Neutrophil (primary cell): Measurements from ENCODE around the gene EXOC2.

Source experiments
- H3K27ac ChIP-seq: fragments of 200-600 bp; sonication (generic); 2 replicates; pipeline ENCODE4 v1.5.1; 2016; ENCODE audit warnings: mild to moderate bottlenecking, moderate library complexity
- H3K27me3 ChIP-seq: fragments of 200-600 bp; sonication (generic); 2 replicates; pipeline ENCODE4 v1.6.0; 2016; ENCODE audit warnings: mild to moderate bottlenecking
- H3K36me3 ChIP-seq: fragments of 200-600 bp; sonication (generic); 2 replicates; pipeline ENCODE4 v1.5.1; 2017
- H3K4me1 ChIP-seq, 2 experiments: fragments of 200-600 bp in 1 of 2; sonication (generic) in 1 of 2; 1 replicate in 1 of 2; 2 replicates in 1 of 2; pipeline versions ENCODE4 v1.5.1 to v1.6.1; 2013 to 2016; ENCODE audit warnings: low read depth in 1 of 2, low read length in 1 of 2, mild to moderate bottlenecking in 1 of 2, moderate library complexity in 1 of 2; ENCODE audit not compliant: control insufficient read depth in 1 of 2, insufficient read depth in 1 of 2
- H3K4me3 ChIP-seq, 2 experiments: fragments of 200-600 bp in 1 of 2; sonication (generic) in 1 of 2; 1 replicate in 1 of 2; 2 replicates in 1 of 2; pipeline ENCODE4 v1.5.1; 2013 to 2016; ENCODE audit warnings: low read depth in 1 of 2, low read length in 1 of 2, mild to moderate bottlenecking in 1 of 2, moderate library complexity in 1 of 2
- H3K9me3 ChIP-seq: fragments of 200-600 bp; sonication (generic); 2 replicates; pipeline ENCODE4 v1.5.1; 2016
- TF ChIP-seq, protein P1 (sequence below): fragments of 200-600 bp; sonication (generic); IDR thresholded peaks from 2 replicates; pipeline ENCODE4 v1.5.1; 2016; ENCODE audit warnings: antibody characterized with exemption

EXOC2 gene

DNA sequence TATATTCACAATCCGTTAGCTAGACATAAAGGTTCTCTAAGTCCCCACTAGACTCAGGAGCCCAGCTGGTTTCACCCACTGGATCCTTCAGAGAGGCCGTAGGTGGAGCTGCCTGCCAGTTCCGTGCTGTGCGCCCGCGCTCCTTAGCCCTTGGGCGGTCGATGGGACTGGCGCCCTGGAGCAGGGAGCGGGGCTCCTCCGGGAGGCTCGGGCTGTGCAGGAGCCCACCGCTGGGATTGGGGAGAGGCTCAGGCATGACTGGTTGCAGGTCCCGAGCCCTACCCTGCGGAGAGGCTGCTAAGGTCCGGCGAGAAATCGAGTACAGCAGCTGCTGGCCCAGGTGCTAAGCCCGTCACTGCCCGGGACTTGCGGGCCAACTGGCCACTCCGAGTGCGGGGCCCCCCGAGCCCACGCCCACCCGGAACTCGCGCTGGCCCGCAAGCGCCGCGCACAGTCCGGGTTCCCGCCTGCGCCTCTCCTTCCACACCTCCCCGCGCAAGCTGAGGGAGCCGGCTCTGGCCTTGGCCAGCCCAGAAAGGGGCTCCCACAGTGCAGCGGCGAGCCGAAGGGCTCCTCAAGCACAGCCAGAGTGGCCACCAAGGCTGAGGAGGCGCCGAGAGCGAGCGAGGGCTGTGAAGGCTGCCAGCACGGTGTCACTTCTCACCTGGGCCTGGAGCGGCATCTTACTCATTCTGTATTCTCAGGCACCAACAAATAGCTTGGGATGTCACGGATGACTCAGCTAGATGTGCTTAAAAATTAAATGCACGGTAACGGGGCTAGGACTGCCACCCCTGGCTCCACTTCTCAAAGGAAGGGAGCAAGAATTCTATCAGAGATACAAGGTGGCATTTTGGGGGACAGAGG lies 257.3 kb downstream of the EXOC2 start:
- no peak overlapping the region for H3K27ac ChIP-seq
- H3K9me3 ChIP-seq: no peaks in the 10 kb centered on the region
- H3K36me3 ChIP-seq: no peaks in the 10 kb centered on the region
- TF ChIP-seq, protein P1, sequence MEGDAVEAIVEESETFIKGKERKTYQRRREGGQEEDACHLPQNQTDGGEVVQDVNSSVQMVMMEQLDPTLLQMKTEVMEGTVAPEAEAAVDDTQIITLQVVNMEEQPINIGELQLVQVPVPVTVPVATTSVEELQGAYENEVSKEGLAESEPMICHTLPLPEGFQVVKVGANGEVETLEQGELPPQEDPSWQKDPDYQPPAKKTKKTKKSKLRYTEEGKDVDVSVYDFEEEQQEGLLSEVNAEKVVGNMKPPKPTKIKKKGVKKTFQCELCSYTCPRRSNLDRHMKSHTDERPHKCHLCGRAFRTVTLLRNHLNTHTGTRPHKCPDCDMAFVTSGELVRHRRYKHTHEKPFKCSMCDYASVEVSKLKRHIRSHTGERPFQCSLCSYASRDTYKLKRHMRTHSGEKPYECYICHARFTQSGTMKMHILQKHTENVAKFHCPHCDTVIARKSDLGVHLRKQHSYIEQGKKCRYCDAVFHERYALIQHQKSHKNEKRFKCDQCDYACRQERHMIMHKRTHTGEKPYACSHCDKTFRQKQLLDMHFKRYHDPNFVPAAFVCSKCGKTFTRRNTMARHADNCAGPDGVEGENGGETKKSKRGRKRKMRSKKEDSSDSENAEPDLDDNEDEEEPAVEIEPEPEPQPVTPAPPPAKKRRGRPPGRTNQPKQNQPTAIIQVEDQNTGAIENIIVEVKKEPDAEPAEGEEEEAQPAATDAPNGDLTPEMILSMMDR: no peak
- H3K4me1 ChIP-seq: no peaks in the 10 kb centered on the region
- no peak overlapping the region for H3K4me3 ChIP-seq
- H3K27me3 ChIP-seq: peaks cover 8% of the 10 kb centered on the region
